Heart left ventricle (tissue), 13 donors: ENCODE measurements around the gene CRELD2.

Experiments used
- CTCF ChIP-seq, 12 donors: fragments of 200-600 bp; sonication (generic) in 4 of 12; IDR thresholded peaks; one replicate each; pipeline versions ENCODE4 v1.5.0 to v1.8.0; 2018 to 2022; ENCODE audit warnings: antibody characterized with exemption in 12 of 12, mild to moderate bottlenecking in 5 of 12
- POLR2A ChIP-seq, 2 donors: fragments of 450-650 bp; IDR thresholded peaks; one replicate each; pipeline ENCODE4 v1.6.1; 2017; ENCODE audit warnings: antibody characterized with exemption in 2 of 2, mild to moderate bottlenecking in 2 of 2, moderate library complexity in 2 of 2
- donor health status: ischemic (EF 13 %, LVEDD 7.1; RV severe dilation, severe dysfunction).
- donor health status: DM: no; HTN: yes; CAD: no.
- donor health status: DM: no; HTN: no; CAD: no.
- donor health status: ischemic (EF 25% LVEDD 6.9; RV normal size, moderate dysfunction).
- donor health status: ischemic (EF 25% LVEDD 5.7; RV mildly dilated, moderate dysfunction).
- donor health status: ischemic (EF 35%, LVEDD 5.7; RV mildly dilated, moderate dysfunction).
- donor health status: nonischemic (EF 11% LVEDD 7.7; RV severe dilation, severe dysfunction).
- donor health status: DM: yes; HTN: yes; CAD: no.
- donor health status: PGD.
- donor health status: ischemic (EF 29% LVEDD 5.4; RV normal size, mild dysfunction).
- donor health status: nonischemic (EF 23%, LVEDD 6.1; RV moderate dilation, normal function).

GRCh38 chr22:49953027-49953679 lies 34.7 kb downstream of the CRELD2 start:
- TF ChIP-seq POLR2A (IDR thresholded peaks at IDR 0.05) (no peak), CTCF (IDR thresholded peaks at IDR 0.05) (no peak)
